CD4-positive, alpha-beta T cell treated with Interleukin-21 for 1 hour (primary cell): ENCODE measurements around the gene DHRS1.

Experiments used
- DNase-seq: peaks from one replicate; pipeline ENCODE4 v3.0.0-alpha.2; 2020

The DHRS1 gene

GRCh38 chr14:24308342-24309124, 9.0 kb upstream of the DHRS1 start:
- DNase-seq: no peak

- DNase-seq: peak; percentile 74
Observed at GRCh38 chr14:24307575-24308341, 8.2 kb upstream of the DHRS1 start, which contains the start of gene CIDEB. Gene CIDEB (minus strand): TSS chr14:24307977. CDS start chr14:24307858, 119 bp downstream.

DNA sequence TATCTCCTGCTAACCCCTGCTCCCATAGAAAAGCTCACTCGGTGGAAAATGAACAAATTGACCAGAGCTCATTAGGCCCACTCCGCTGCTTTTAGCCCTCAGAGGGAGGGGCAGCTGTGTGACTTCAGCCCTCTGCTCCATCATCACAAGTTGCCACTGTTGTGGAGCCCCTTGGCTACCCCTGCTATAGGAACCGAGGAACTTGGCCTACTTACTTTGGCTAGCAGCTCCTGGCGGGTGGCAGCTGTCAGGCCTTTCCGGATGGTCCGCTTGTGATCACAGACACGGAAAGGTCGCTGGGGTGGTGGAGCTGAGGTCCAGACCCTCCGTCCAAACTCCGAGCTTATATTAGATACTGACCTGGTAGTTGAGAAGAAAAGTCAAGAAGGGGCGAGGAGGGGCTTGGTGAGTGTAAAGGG, 7.6 kb upstream of the DHRS1 start:
- DNase-seq: no peak

DNA sequence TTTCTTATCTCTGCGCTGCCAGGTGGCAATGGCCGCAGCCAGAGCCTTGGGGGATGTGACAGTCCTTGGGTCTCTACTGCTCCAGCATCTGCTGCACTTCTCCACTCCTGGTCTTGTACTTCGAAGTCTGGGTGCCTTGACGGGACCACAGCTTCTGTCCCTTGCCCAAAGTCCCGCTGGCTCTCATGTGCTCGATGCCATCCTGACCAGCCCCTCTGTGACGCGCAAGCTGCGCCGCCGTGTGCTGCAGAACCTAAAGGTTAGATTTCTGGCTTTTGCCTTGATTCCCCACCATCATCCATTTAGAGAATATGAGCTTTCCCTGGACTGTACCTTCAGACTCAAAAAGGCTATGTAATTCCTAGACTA, 4.4 kb upstream of the DHRS1 start:
- no peak for DNase-seq

DNA sequence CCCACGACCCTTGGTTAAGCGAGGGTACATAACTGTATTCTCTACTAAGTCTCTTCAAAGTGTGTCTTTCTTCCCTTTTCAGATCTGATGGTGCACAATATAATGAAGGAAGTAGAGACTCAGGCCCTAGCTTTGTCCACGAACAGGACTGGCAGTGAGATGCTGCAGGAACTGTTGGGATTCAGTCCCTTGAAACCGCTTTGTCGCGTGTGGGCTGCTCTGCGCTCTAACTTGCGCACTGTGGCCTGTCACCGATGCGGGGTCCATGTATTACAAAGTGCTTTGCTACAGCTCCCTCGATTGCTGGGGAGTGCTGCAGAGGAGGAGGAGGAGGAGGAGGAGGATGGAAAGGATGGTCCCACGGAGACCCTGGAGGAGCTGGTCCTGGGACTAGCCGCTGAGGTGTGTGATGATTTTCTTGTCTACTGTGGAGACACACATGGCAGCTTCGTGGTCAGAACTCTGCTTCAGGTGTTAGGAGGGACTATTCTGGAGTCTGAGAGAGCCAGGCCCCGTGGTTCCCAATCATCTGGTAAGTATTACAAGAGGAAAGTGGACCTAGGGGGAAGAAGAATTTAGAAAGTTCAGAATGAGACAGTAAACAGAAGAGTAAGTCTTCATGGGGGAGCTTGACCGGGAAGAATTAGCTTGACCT, 873 bp upstream of the DHRS1 start:
- no peak for DNase-seq

- no peak for DNase-seq
Observed at GRCh38 chr14:24298892-24299254, 707 bp downstream of the DHRS1 start.

DNA sequence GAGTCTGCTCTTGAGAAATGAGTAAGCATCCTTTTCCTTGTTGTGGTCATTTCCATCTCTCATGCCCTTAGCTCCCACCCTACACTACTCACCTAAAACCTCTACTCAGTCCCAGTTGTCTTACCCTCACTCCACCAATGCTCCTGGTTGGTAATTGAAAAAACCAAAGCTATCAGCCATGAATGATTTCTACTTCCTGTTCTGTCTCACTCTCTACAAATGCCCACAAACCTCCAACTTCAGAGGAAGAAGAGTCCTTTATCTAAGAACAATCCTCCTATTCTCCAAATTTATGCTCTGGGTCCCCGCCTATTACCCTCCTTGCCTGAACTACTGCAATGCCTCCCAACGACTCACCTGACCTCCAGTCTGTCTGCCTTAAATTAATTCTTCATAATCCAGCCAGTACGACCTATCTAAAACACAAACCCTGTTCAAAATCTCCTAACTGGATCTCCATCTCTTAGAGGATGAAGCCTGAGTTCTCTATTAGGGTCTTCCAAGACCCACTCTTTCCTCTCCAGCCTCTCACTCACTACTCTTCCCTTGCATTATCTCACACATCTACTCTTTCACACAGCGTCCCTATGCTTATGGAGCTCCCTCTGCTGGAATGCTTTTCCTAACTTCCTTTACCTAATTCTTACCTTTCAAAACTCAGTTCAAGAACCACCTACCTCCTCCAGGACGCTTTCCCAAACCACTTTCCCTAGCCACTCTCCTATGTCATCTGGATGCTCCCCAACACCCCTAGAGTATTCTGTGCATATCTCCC, 2.2 kb downstream of the DHRS1 start:
- DNase-seq: no peak

DNA sequence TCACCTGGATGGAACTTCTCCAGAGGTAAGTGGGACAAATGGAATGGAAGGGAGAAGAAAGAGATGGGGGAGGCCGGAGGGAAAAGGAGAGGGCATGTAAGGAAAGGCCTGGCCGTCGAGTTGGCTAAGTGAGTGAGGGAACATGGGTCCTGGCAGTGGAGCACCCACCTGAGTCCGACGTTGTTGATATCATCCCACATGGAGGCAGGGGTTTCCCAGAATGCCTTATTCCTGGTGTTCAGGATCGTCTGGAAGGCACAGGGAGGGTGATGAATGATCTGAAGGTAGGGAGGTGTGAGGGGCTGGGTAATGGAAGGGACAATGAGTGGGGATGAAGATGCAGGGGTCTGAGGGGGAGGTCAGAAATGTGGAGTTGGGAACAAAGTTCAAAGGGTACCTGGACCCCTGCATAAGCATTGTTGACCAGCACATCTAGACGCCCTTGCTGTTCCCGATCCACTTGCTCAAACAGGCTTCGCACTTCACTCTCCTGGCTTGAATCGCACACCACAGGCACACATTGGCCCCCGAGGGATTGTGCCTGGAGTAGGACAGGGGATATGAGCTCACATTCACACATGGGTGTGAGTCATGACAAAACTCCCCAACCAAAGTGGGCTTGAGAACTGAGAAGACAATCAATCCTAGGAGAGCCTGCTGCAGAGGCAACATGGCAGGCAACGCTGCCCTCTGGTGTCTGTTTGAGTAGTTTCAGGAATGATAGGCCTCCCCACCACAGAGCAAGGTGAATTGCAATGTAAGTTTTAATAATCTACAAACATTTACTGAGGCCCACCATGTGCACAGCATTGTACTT, 3.0 kb downstream of the DHRS1 start:
- peak; percentile 83 for DNase-seq

- DNase-seq: no peak
Observed at GRCh38 chr14:24293525-24293924, 6.1 kb downstream of the DHRS1 start.

DNA sequence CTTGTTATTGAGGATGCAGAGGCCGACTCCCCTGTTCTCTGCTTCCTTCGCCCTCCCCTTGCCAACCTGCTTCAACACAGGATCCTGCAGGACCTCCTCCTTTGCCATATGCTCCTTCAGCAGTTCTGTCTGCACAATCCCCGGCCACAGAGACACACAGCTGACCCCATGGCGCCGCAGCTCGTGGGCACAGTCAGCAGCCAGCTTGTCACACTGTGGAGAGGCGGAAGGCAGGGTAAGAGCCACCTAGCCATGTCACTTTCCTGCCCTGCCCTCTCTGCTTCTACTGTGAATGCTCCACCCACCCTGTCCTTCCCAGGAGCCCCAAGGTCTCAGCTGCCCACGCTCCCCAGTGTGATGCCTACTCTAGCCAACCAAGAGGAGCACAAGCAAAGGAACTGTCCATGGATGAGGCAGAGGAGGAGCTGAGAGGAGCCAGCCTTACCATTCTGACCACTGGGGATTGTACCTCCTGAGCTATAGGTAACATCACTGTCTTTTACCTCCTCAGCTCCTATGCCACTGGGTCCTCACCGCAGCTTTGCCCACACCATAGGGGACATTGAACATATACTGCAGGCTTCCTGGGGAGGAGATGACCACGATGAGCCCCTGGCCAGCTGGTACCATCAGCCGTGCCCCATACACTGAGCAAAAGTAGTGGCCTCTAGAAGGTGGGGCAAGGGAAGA, 7.3 kb downstream of the DHRS1 start:
- DNase-seq: no peak

DNA sequence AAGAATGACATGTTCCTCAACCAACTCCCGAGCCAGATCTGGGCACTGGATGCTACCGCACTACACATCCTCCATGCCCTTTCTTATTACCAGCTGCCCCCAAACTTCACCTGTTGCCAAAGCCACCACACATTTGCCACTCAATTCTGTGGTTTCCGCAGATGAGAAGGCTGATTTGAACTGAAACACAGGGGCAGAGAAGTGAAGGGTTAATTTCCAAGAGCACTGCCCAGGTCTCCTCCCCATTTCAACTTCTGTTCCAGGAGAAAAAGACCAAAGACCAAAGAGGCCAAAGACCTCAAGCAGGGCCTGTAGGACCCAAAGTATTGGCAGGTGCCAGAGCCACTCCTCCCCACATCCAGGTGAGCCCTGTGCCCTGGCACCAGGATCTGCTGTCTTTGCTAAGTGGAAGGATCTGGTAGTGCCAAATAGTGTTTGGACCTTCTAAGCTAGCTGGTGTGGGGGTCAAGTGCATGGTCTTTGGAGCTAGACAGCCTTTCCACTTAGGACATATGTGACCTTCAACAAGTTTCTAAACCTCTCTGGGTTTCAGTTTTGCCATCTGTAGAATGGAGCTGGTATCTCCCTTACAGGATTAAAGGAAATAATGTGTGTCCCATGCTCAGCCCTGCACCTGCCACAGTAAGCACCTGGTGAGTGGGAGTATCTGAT, 8.0 kb downstream of the DHRS1 start:
- no peak for DNase-seq

DNA sequence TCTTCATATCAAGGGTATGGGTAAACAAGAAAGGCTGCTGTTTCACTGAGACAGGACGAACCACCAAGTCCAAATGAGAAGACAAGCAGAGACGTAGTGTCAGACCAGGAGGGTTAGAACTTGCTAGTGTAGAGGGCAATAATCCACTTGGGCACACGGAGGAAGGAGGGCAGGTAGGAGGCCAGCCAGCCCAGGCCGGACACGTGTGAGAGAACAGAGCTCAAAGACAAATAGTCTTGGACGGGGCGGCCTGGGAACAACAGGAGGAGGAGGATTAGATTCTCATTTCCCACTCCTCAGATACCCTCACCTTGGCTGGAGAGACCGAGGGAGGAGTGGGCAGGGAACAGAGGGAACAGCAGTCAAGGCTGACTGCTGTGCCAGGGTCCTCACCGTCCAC, 8.8 kb downstream of the DHRS1 start:
- no peak for DNase-seq

DNA sequence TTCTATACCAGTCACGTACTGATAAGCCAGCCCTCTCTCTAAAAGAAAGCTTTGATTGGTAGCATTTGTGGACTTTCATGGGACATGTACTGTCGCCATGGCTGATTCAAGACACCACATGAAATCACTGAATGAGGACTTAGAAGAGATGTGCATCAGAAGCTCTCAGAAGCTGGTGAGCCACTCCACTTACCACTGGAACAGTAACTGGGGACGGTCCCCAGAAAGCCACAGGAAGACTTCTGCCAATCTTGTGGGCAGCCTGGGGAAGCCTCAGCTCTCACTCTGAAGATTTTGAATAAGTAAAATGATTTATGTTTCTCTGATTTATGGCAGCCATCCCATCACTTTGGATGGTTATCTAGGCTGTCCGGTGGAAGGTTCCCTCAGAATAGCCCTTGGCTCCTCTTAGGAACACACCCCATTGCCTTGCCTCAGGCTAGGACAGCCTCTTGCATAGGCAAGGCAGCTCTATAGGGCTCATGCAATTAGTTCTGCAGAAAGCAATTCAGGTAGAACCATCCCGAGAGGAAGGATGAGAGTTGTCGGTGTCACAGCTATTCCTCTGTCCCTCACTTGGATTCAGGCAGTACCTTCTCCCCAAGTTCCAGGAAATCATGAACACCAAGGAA, 9.8 kb downstream of the DHRS1 start:
- DNase-seq: no peak

DNA sequence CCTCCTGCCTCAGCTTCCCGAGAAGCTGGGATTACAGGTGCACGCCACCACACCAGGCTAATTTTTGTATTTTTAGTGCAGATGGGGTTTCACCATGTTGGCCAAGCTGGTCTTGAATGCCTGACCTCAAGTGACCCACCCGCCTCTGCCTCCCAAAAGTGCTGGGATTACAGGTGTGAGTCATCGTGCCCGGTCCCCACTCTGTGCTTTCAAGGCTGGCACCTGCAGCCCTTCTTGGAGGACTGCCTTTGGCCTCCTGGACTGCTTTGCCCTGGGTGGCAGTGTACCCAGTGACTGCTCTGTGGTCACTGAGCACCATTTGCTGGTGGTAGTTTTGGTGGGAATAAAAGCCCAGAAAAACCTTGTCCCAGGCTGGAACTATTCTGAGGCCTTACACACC, 12.6 kb downstream of the DHRS1 start:
- DNase-seq: no peak

DNA sequence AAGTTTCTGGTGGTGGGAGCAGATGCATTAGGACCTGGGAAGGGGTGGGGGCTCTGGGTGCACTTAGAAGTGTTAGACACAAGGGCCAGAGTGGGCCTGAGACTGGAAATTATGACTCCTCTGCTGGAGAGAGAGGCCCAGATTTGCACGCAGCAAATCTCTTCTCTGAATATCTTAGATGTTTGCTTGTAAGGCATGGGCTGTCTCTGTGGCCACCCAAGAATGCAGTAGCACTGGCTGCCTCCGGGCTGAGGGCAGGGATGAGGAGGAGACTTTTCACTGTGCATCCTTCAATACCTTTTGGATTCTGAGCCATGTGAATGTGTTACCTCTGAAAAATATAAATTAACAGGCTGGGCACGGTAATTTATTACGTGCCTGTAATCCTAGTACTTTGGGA, 14.2 kb downstream of the DHRS1 start:
- no peak for DNase-seq

- DNase-seq: no peak
Observed at GRCh38 chr14:24284501-24285035, 15.0 kb downstream of the DHRS1 start.

DNA sequence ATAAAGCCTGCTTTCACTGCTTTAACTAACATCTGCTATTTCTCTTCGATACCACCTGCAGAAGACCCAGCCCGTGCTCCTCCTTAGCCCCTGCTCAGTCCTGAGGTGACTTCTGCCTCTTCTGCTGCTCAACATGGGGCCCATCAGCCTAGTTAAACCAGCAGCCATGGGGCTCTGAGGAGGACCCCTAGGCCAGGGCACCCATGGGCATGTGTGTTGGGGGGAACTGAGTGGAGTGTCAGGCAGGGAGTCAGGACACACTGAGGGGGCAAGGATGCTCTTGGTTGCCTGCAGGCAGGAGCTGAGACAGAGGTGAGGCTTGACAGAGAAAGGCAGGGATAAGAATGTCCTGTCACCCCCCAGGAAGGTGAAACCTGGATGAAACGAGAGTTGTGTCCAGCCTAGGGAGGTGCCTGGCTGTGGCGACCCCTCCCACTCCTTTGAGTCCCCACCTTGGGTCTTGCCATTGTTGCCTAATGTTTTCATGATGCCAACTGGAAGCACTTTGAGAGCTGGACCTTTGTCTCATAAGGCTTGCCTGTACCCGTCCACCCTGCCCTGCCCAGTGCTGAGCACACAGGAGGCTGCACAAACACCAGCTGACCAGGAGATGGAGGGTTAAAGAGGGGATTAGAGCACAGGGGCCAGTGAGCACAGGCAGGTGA, 15.7 kb downstream of the DHRS1 start:
- no peak for DNase-seq

DNA sequence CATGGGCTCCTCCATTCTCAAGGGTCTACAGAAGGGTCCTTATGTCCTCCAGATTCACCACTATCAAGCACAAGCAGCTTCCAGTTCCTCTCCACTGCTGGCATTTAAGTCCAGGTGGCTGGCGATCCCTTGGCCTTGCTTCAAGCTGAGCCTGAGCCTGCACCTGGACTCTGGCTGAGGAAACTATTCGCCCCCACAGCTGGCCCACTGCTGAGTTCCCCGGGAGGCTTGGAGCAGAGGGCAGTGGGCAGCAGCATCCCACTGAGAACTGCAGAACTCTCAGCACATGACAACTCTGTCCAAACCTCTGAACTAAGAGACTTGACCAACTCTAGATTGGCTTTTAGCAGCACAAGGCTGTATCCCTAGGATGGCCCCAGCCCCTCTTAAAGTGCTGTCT, 16.8 kb downstream of the DHRS1 start:
- DNase-seq: no peak

- no peak for DNase-seq
Observed at GRCh38 chr14:24281636-24282035, 17.9 kb downstream of the DHRS1 start.
